ENCODE measurements around the gene STARD13. TPM values are rescaled to one million over a fixed set of nuclear protein-coding genes. Genes with fewer than 3 reads are reported as not detected.

STARD13 gene
- total RNA-seq, 1 experiment from 2014 or later = 26.6 TPM

DNA sequence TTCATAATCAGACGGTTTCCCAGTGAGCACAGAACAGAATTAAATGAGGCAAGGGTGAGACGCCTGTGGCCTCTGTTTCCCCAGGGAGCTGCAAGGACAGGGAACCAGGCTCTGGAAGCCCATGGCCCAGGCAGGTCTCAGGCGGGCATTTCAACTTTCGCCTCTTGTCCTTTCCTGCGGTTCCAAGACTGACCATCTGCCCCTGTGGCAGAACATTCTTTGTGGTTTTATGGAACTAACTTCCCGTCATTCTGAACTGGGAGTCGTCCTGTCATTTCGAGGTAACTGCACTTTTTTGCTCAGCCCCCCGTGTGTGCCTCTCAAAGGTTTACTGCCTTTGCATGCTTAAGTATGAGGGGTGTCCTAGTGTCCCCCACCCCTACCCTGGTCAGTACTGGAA is 198.5 kb downstream of the STARD13 start:
- H3K9me2 ChIP-seq (replicated peaks; ENCODE audit: low read length) = no peaks in the 10 kb centered on the region
- ATAC-seq = no peak
- H3K9ac ChIP-seq (ENCODE audit: low read length) = no peak overlapping the region
- H3K27ac ChIP-seq (ENCODE audit: low read length) = no peak overlapping the region
- no peak overlapping the region for H3K4me3 ChIP-seq (ENCODE audit: low read length)
- ChIA-PET CTCF (no interaction called here), POLR2A (ENCODE audit: unreplicated experiment) (no interaction called here)
- H3K27me3 ChIP-seq (ENCODE audit: low read length) = no peaks in the 10 kb centered on the region
- BruUV-seq (replicated peaks) = no TSS peak
- no peak overlapping the region for H2AFZ ChIP-seq (ENCODE audit: low read length)
- H3K9me3 ChIP-seq (ENCODE audit: low read length) = no peaks in the 10 kb centered on the region
- H3K4me2 ChIP-seq (ENCODE audit: low read length) = no peak overlapping the region
- intact Hi-C loops (cut with micrococcal nuclease) = no loop called here
- H3K79me2 ChIP-seq (ENCODE audit: low read length) = no peaks in the 10 kb centered on the region
- H3F3A ChIP-seq (ENCODE audit: low read length, unreplicated experiment) = no peaks in the 10 kb centered on the region
- H3K36me3 ChIP-seq (ENCODE audit: low read depth, low read length) = no peaks in the 10 kb centered on the region
- TF ChIP-seq EZH2phosphoT487 (IDR thresholded peaks at IDR 0.05; ENCODE audit: borderline replicate concordance, low read length) (no peak), EZH2 (IDR thresholded peaks at IDR 0.05; ENCODE audit: low read length, unreplicated experiment) (no peak)
- TF ChIP-seq, protein P1, sequence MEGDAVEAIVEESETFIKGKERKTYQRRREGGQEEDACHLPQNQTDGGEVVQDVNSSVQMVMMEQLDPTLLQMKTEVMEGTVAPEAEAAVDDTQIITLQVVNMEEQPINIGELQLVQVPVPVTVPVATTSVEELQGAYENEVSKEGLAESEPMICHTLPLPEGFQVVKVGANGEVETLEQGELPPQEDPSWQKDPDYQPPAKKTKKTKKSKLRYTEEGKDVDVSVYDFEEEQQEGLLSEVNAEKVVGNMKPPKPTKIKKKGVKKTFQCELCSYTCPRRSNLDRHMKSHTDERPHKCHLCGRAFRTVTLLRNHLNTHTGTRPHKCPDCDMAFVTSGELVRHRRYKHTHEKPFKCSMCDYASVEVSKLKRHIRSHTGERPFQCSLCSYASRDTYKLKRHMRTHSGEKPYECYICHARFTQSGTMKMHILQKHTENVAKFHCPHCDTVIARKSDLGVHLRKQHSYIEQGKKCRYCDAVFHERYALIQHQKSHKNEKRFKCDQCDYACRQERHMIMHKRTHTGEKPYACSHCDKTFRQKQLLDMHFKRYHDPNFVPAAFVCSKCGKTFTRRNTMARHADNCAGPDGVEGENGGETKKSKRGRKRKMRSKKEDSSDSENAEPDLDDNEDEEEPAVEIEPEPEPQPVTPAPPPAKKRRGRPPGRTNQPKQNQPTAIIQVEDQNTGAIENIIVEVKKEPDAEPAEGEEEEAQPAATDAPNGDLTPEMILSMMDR (conservative IDR thresholded peaks at IDR 0.05; ENCODE audit: low read depth, low read length) = no peak
- no peak for DNase-seq
- H4K20me1 ChIP-seq (ENCODE audit: low read length) = no peaks in the 10 kb centered on the region
- peaks cover 20% of the 10 kb centered on the region for H3K4me1 ChIP-seq (ENCODE audit: insufficient read depth, low read length)

- TF ChIP-seq, protein P1 (conservative IDR thresholded peaks at IDR 0.05; ENCODE audit: low read depth, low read length) = no peak
- TF ChIP-seq EZH2phosphoT487 (IDR thresholded peaks at IDR 0.05; ENCODE audit: borderline replicate concordance, low read length) = no peak
- TF ChIP-seq EZH2 (IDR thresholded peaks at IDR 0.05; ENCODE audit: low read length, unreplicated experiment) = no peak
- Histone ChIP-seq H3K79me2 (ENCODE audit: low read length) (no peaks in the 10 kb centered on the region), H3F3A (ENCODE audit: low read length, unreplicated experiment) (peaks cover 3% of the 10 kb centered on the region), H3K4me1 (ENCODE audit: insufficient read depth, low read length) (peaks cover 33% of the 10 kb centered on the region), H3K4me2 (ENCODE audit: low read length) (no peak overlapping the region), H3K36me3 (ENCODE audit: low read depth, low read length) (no peaks in the 10 kb centered on the region), H3K9me3 (ENCODE audit: low read length) (no peaks in the 10 kb centered on the region), H3K4me3 (ENCODE audit: low read length) (no peak overlapping the region), H2AFZ (ENCODE audit: low read length) (no peak overlapping the region), H3K9me2 (replicated peaks; ENCODE audit: low read length) (no peaks in the 10 kb centered on the region), H3K27me3 (ENCODE audit: low read length) (no peaks in the 10 kb centered on the region), H3K9ac (ENCODE audit: low read length) (no peak overlapping the region), H4K20me1 (ENCODE audit: low read length) (no peaks in the 10 kb centered on the region), H3K27ac (ENCODE audit: low read length) (no peak overlapping the region)
- no peak for DNase-seq
- BruUV-seq (replicated peaks) = no TSS peak
- no peak for ATAC-seq
- CTCF ChIA-PET = no interaction called here
- POLR2A ChIA-PET (ENCODE audit: unreplicated experiment) = no interaction called here
- intact Hi-C loops (cut with micrococcal nuclease) = no loop called here
These were observed 202.5 kb downstream of the STARD13 start for GRCh38 chr13:33083054-33083453.

GRCh38 chr13:33081666-33082065 is 203.9 kb downstream of the STARD13 start:
- POLR2A ChIA-PET (ENCODE audit: unreplicated experiment) = no interaction called here
- no peaks in the 10 kb centered on the region for H3K79me2 ChIP-seq (ENCODE audit: low read length)
- peak overlapping the region; percentile 76 for H3K27ac ChIP-seq (ENCODE audit: low read length)
- peak overlapping the region; percentile 71; the same call in 1 of the 2 replicates for H3K4me2 ChIP-seq (ENCODE audit: low read length)
- BruUV-seq (replicated peaks) = no TSS peak
- intact Hi-C loops (cut with micrococcal nuclease) = no loop called here
- H4K20me1 ChIP-seq (ENCODE audit: low read length) = no peaks in the 10 kb centered on the region
- H3K9me2 ChIP-seq (replicated peaks; ENCODE audit: low read length) = no peaks in the 10 kb centered on the region
- no peaks in the 10 kb centered on the region for H3K36me3 ChIP-seq (ENCODE audit: low read depth, low read length)
- TF ChIP-seq, protein P1 (conservative IDR thresholded peaks at IDR 0.05; ENCODE audit: low read depth, low read length) = no peak
- TF ChIP-seq EZH2phosphoT487 (IDR thresholded peaks at IDR 0.05; ENCODE audit: borderline replicate concordance, low read length) = no peak
- TF ChIP-seq EZH2 (IDR thresholded peaks at IDR 0.05; ENCODE audit: low read length, unreplicated experiment) = no peak
- ATAC-seq (no peak), DNase-seq (no peak)
- no peaks in the 10 kb centered on the region for H3K27me3 ChIP-seq (ENCODE audit: low read length)
- H3K4me1 ChIP-seq (ENCODE audit: insufficient read depth, low read length) = peaks cover 19% of the 10 kb centered on the region
- CTCF ChIA-PET = no interaction called here
- peak overlapping the region; percentile 61 for H2AFZ ChIP-seq (ENCODE audit: low read length)
- peaks cover 3% of the 10 kb centered on the region for H3F3A ChIP-seq (ENCODE audit: low read length, unreplicated experiment)
- peak overlapping the region; percentile 33; the same call in 1 of the 2 replicates for H3K4me3 ChIP-seq (ENCODE audit: low read length)
- peak overlapping the region; percentile 37; the same call in 1 of the 2 replicates for H3K9ac ChIP-seq (ENCODE audit: low read length)
- no peaks in the 10 kb centered on the region for H3K9me3 ChIP-seq (ENCODE audit: low read length)
